GM18505 (cell line): ENCODE measurements around the gene IMMP2L.
"Not testable (repeated sequence)": the region's sequence is repeated elsewhere in the genome, so short reads cannot be mapped to it uniquely, and the experiment has no call there.

Source experiments
- ATAC-seq: cut with Tn5 transposase; IDR thresholded peaks from one replicate; pipeline ENCODE4 v1.9.1; 2021; ENCODE audit not compliant: unreplicated experiment
- POLR2A ChIP-seq: IDR thresholded peaks from 4 replicates; pipeline ENCODE4 v1.6.1; 2011; ENCODE audit warnings: borderline replicate concordance; ENCODE audit not compliant: insufficient read depth, insufficient read length; ENCODE audit errors: extremely low read depth

The IMMP2L gene

DNA sequence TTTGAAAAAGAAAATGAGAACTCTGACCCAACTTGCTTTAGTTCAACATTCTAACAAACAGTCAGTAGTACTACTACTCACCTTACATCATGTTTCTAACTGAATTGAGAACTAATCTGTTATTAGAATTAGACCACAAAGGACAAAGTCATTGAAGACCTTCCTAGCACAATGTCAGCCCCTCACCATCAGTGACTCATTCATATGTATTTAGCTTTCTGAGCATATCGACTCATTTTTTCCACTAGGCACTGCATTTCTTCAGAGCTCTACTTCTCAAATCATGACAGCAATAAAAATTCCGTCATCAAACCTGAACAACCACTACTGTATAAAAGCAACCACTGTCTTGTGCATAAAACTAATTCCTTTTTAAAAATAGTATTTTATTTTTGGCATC lies 475.8 kb downstream of the IMMP2L start:
- no peak for ATAC-seq
- TF ChIP-seq POLR2A = no peak

DNA sequence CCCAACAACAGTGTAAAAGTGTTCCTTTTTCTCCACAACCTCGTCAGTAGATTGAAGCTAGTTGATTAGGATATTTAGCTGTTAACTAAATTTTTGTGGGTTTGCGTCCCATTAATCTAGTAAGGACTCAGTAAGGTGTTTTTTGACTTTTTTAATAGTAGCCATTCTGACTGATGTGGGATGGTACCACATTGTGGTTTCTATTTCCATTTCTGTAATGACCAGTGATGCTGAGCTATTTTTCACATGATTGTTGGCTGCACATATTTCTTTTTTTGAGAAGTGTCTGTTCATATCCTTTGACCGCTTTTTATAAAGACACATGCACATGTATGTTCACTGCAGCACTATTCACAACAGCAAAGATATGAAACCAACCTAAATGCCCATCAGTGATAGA lies 476.9 kb downstream of the IMMP2L start:
- no peak for TF ChIP-seq POLR2A
- no peak for ATAC-seq

DNA sequence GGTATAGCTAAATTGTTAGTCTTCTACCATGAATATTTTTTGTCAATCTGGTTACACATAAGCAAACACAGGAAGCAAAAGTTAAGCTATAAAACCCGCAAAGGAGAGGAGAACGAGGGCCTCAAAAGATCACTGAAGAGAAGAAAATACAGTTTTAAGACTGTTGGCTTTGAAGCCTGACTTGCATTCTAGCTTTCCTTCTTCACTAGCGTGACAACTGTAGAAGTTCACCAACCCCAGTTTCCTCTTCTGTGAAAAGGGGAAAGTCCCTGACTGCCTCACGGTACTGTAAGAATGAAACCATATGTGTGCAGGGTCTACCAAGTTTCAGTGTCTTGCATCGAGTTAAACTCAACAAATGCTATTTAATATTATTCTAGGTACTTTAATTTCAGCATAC lies 478.9 kb downstream of the IMMP2L start:
- TF ChIP-seq POLR2A = no peak
- peak; percentile 98 for ATAC-seq

DNA sequence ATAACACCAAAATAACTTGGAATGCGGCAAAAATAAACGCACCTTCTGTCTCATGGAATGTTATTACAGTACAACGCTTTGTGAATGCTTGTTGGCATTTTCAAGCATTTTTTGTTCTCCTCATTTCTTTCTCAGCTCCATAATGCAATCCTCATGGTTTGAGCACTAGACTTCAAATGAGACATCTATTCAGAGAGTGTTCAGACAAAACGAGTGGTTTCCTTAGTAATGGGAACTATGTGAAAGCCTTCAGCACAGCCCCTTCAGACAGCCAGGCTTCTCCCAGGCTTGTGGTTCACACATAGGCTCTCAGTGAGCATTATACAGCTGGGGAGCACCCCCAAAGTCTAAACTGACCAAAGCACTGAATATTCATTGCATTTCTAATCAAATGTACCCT lies 479.9 kb downstream of the IMMP2L start:
- TF ChIP-seq POLR2A = no peak
- ATAC-seq = no peak

DNA sequence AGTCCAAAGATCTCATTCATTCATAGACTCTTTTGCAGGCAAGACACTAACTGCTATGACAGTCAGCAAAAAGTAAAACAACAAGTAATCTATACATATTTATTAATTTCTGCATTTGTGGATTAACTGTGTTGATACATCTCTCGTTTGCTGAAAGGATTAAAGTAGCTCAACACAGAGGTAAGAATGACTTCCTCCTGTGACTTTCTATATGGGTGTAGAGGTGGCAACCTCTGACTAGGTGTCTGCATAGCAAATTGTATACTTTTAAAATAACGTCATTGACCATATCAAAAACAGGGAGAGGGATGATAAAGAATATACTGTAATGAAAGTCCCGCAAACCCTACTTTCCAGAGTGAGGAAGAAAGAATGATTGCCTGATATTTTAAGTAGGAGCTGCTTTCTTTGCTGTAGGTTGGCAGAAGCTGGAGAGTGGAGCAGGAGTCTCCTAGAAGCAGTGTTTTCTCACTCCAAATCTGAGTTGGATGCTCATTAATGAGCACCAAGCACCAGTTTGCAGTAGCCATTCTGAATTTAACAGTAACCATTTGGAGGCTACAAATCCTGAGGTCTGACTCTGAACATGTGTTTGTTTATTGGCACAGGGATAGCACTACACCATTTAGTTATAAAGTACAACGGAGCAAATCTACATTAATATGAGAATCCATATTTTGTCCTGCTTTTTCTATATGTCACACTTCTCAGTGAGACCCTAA lies 480.6 kb downstream of the IMMP2L start:
- no peak for ATAC-seq
- no peak for TF ChIP-seq POLR2A

DNA sequence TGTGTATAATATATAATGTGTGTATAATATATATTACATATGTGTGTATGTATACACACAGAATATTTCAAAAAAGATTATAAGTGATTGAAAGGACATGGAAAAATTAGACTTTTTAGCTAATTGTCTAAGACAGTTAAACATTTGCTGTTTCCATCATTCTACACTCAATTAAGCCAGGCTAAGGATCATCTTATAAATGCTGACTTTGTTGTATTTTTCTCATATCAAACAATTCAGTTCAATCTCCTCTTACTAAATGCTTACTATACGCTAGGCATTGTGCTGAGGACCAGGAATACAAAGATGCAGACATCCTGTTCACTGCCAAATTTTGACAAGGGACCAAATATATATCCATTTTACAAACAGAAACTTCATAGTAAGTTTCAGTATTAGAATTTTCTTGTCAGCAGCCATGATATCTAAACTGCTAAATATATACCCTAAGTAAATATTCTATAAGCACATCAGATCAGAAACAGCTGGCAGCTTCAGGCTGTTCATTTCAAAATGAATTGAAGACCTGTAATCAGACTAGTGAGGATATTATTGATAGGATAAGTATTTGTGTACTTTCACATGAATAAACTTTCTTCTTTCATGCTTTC lies 481.7 kb downstream of the IMMP2L start:
- TF ChIP-seq POLR2A = no peak

DNA sequence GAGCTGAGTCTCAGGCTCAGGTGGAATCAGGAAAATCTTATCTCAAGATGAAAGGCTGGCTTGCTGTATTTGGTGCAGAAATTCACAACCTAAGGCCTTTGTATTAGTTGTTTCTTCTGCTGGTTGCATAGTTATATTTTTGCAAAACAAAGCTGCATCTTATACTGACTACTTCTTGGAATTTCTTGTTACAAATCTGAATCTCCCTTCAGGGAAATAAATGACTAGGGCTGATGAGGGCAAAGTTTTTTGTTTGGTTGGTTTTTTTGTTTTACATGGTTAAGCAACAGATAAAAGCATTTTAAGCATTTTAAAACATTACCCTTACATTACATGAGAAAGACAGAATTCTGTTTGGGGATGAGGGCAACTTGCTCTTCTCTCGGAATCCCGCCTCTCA lies 485.3 kb downstream of the IMMP2L start:
- no peak for TF ChIP-seq POLR2A
- no peak for ATAC-seq

More for the DNA sequence above, 481.7 kb downstream of the IMMP2L start:
- no peak for ATAC-seq

DNA sequence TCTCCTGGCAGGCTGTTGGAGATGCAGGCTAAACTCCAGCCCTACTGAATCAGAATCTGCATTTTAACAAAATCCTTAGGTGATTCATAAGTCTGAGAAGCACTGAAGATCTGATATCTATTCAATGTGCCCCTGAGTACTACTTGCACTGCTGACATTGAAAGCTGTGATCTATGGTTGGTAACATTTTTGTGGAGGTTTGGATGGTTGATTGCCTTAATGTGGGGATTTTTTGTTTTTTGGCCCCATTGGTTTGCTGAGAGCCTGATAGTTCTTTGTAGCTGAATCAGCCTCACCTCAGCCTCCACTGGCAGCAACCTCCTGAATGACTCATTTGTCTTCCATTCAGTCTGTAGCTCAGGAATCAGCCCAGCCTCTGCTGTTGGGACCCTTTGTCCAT lies 486.1 kb downstream of the IMMP2L start:
- no peak for TF ChIP-seq POLR2A
- ATAC-seq = no peak

DNA sequence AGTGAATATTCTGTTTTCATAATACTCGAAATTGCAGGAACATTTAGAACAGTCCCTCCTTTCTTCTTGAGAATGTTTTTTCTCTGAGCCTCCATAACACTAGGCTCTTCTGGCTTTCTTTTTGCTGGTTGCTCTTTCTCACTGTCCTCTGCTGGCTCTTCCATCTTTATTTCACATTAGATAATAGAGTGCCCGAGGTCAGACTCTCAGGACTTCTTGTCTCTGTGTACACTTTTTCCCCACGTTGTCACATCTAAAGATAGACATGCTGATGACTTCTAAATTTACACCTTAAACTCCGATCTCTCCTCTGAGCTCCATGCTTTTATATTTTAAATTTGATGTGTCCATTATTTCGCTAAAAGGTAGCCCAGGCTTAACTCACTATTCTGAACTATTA lies 486.8 kb downstream of the IMMP2L start:
- no peak for TF ChIP-seq POLR2A
- no peak for ATAC-seq

DNA sequence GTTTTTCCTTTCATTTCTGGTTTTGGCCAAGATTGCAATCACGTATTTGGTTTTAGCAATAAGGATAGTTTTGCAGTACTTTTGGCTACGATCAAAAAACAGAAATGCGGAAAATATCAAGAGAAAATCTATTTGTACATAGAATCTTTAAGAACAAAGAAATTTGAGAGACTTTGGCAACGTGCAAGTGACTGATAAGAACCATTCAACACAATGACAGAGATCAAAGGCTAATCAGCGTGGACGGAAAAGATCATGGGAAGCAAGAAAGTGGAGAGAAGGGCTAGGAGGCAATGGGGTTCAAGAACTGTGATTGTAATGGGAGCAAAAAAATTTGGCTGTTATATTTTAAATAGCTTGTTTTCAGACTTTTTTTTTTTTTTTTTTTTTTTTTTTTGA lies 487.5 kb downstream of the IMMP2L start:
- no peak for ATAC-seq
- no peak for TF ChIP-seq POLR2A

DNA sequence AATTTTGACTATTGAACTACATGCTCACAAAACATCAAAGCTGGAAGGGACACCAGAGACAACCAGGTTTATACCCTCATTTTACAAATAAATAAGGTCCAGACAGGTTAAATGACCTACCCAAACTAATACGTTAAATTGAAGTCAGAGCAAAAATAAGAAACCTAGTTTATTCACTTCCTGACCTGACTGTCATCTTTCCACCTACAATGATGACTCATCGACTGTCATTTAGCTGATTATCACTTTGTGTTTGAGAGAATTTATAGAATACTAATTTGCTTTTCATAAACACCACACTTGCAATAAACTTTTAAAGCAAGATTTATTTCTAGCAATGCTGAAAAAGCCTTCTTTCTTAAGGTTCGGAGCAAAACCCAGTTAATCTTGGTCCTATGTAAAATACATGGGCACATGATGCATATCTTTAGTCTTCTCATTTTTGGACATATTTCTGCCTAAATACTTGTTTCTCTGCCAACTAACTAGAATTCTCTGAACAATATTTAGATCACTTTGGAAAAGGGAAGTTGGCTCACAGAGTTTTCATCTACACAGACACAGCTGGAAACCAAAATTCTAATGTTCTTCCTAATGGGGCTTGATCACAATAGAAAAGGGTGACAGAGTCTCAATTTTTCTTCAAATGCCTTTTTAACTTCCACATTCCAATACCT lies 488.1 kb downstream of the IMMP2L start:
- TF ChIP-seq POLR2A = no peak
- no peak for ATAC-seq

DNA sequence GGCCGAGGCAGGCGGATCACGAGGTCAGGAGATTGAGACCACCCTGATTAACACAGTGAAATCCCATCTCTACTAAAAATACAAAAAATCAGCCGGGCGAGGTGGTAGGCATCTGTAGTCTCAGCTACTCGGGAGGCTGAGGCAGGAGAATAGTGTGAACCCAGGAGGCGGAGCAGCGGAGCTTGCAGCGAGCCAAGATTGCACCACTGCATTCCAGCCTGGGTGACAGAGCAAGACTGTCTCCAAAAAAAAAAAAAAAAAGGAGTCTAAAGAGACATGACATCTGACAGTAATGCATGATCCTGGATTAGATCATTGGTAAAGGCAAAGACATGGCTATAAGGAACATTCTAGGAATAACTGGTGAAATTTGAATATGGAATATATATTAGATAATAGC lies 489.6 kb downstream of the IMMP2L start:
- ATAC-seq = not testable (repeated sequence)

DNA sequence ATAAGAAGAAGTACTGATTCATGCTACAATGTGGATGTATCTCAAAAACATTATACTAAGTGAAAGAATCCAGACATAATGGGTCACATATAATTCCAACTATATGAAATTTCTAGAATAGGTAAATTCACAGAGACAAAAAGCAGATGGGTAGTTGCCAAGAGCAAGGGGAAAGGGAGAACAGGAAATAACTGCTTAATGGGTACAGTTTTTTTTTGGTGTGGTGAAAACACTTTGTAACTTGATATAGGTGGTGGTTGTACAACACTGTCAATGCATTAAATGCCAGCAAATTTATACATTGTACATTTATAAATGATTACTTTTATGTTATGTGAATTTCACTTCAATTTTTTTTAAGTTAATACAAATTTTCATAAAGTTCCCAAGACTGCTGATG lies 490.7 kb downstream of the IMMP2L start:
- no peak for ATAC-seq
- no peak for TF ChIP-seq POLR2A

DNA sequence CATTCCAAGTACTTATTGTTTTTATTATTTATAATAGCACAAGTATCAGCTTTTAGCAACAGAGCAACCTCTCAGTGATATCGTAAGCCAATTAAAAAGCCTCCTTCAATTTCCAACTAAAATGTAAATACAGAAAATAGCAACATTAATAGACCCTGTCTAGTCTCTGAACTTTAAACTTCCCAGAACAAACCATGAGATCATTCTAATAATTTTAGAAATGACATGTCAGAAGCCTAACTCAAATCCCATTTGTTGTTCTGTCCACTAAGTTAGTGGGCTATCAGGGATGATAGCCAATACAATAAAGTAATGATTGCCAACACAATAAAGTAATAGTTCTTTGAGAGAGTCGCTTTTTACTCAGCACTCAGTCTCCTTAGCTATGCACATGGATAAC lies 493.7 kb downstream of the IMMP2L start:
- TF ChIP-seq POLR2A = no peak
- ATAC-seq = no peak
